HG03139 (cell line): ENCODE data around the gene KLHL13.
A peak's percentile ranks its signal among the peaks of the same experiment; 100 is the strongest.
"Not testable (repeated sequence)": the region's sequence is repeated elsewhere in the genome, so short reads cannot be mapped to it uniquely, and the experiment has no call there.

Source experiments
- ATAC-seq: cut with Tn5 transposase; IDR thresholded peaks from one replicate; pipeline ENCODE4 v1.9.1; 2021; ENCODE audit not compliant: unreplicated experiment

The KLHL13 gene

GRCh38 chrX:118088084-118088483 lies 28.5 kb downstream of the KLHL13 start:
- no peak for ATAC-seq

DNA sequence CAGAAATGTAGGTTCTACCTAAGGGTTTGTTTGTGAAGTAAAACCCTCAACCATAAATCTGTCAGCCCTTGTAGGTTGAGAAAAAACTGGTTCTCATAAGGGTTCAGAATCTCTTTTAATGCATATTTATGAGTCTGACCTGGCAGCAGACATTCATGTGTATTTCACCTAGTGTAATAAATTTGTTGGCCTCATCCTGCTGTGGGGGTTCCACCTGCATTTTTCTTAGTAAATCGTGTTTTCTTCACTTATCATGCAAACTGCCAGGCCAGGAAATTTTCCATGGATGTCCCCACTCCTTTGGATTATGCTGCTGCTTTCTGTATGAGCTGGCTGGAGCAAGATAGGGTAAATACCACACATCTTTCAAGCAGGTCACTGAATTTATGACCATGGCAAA lies 42.4 kb downstream of the KLHL13 start:
- ATAC-seq = no peak

GRCh38 chrX:118066867-118067515 lies 49.6 kb downstream of the KLHL13 start:
- no peak for ATAC-seq

DNA sequence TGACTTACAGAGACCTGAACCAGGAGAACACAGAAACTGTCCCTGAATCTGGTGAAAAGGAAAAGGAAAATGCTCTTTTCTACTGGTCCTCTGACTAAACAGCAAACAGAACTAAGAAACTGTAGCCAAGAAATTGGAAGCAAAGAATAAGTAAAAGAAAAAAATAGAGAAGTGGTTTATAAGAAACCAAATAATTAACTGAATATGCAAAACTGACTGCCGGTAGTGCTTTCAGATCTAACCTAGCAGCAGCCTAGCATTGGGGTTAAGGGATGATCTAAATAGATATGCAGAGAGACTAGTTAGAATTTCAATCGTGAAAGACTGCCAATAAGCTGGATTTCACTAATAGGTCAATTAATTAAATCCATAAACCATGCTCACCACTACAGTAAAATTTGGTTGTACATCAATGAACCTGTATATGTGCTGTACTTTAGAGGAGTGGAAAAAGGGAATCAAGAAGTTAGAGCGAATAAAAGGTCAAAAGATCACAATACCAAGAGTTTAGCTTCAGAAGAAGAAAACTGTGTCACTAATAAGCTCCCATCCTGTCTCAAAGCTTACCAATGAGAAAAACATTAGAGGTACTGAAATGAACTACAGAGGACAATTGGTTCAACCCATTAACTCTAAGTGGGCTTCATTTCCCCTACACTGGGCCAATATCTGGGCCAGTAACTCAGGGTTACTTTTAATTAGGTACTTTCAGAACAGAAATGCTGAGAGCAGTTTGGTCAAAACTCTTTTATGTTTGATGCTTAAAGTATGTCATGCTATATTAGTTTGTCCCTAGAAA lies 53.6 kb downstream of the KLHL13 start:
- ATAC-seq = peak; percentile 73

- ATAC-seq = peak; percentile 48
Measured at GRCh38 chrX:118062048-118062789, 54.4 kb downstream of the KLHL13 start.

DNA sequence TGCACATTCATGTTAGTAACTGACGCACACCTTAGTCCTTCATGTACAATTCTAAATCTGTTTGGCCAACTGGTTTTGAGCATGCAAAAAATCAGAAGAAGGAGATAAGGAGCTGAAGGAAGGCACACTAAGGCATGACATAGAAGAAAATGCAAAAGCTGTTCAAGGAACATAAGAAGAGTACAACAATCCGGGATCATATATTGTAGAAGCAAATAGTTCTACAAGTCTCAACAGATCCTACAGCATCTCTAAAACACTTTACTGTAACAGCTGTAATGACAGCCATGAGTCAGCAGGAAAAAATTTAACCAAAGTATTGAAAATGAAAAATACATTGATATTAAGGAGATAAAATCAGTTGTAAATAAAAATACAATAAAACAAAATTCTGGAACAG lies 57.7 kb downstream of the KLHL13 start:
- no peak for ATAC-seq

DNA sequence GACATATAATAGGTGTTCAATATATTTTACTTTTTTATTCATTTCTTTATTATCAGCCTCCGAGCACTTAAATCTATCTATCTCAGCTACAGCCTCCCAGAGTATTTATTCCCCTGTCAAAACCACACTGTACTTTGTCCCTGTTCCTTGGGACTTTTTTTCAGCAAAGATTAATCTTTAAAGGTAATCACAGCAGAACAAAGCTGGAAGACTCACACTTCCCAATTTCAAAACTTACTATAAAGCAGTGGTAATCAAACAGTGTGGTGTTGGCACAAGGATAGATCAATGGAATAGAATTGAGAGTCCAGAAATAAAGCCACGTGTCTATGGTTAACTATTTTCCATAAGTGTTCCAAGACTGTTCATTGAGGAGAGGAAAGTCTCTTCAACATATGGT lies 59.7 kb downstream of the KLHL13 start:
- no peak for ATAC-seq

DNA sequence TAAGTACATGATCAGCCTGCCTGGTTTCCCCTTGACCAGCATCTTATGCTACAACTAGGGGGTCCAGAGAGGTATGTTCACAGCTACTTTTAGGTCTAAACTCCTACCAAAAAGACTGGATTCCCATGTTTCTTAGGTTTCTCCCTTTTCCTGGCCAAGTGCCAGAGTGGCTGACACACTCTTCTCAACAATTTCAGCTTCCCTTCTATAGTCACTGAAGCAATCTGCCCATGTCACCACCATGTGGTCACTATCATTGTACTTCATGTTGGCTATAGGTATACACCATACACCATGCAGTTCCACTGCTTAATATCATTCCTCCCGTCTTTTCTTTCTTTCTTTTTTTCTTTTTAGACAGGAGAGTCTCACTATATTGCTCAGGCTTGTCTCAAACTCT lies 66.9 kb downstream of the KLHL13 start:
- no peak for ATAC-seq

- ATAC-seq = no peak
Measured at GRCh38 chrX:118047446-118048186, 69.0 kb downstream of the KLHL13 start.

- no peak for ATAC-seq
Measured at GRCh38 chrX:118039591-118039990, 77.0 kb downstream of the KLHL13 start.

- ATAC-seq = no peak
Measured at GRCh38 chrX:118038614-118039365, 77.8 kb downstream of the KLHL13 start.

DNA sequence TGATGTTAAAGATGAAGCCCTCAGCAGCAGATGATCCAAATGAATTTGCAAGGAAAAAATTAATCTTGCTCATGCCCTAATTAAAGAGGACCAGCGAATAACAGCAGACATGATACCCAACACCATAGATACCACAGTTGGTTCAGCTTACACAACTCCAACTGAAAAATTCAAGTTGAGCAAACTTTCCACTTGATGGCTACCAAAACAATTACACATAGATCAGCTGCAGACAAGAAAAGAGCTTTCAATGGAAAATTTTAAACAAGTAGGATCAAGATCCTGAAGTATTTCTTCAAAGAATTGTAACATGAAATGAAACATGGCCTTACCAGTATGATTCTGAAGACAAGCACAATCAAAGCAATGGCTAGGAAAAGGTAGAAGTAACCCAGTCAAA lies 90.0 kb downstream of the KLHL13 start:
- no peak for ATAC-seq

GRCh38 chrX:118025226-118025625 lies 91.4 kb downstream of the KLHL13 start:
- ATAC-seq = no peak

DNA sequence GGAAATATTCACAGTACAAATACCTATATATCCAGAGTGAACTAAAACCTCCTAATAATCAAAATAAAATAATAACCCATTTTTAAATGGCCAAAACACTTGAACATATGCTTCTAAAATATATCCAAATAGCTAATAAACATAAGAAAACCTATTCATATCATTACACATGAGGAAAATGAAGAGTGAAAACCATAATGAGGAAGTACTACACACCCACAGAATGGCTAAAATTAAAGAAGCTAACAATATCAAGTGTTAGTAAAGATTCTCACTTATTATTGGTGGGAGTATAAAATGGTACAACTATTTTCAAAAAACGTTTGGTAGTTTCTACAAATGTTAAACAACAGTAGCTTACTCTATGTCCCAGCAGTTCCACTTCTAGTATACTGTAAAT lies 92.1 kb downstream of the KLHL13 start:
- ATAC-seq = no peak

DNA sequence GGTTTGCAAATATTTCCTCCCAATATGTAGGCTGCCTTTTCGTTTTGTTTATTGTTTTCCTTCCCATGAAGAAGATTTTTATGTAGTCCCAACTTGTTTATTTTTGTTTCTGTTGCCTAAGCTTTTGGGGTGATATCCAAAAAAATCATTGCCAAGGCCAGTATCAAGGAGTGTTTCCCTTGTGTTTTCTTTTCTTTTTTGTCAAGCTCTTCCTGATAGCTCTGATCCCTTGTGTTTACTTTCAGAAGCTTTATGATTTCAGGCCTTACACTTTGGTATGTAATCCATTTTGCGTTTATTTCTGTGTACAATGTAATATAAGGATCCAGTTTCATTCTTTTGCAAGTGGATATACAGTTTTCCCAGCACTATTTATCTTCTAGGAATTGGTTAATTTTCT lies 93.9 kb downstream of the KLHL13 start:
- no peak for ATAC-seq

DNA sequence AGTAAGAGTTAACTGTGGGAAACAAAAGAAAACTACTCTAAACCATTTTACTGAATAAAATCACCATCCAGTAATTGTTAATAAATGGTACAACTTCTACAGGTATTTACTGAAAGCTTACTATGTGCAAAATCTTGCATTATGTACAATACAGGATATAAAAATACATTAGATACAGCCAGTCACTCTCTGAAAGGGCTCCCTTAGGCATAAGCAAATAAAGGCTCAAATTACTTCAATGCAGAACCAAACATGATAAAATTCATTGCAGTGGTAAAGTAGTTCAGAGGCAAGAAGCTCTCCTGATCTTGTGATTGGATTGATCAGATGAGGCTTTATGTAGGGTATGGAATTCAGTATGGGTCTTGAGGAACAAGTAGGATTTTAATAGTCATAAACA lies 100.2 kb downstream of the KLHL13 start:
- ATAC-seq = no peak

GRCh38 chrX:118002417-118002816 lies 114.2 kb downstream of the KLHL13 start:
- not testable (repeated sequence) for ATAC-seq

DNA sequence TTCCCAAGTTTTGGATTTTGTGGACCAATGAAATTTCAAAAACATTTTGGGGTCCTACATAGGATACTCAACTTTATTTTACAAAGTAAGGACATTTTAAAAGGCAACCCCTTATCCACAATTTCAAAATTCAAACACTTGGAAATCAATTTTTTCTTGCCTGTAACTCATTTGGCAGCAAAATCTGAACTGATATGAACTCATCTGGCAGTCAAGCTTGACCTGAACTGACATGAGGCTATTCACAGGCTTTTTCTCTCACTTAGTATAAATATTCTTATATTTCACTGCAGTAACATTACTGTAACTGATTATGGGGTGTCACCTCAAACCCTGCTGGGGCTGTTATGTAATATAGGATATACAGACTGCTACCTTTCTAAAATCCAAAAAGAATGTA lies 116.1 kb downstream of the KLHL13 start:
- no peak for ATAC-seq

DNA sequence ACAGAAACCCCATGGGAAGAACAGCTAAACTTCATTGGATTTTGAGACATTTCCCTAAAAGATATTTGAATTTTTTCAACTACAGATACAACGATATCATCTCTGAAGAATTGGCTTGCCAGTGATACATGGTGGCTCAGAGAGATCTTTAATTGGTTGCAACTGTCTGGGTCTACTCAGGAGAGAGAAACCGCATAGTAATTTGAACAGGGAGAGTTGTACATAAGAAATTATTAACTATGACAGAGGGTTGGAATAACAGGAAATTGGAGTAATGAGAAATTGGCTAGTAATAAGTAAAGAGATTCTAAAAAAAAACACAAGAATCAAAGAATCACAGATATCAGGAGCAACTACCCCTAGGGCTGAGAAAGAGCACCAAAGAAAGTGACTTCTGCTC lies 118.4 kb downstream of the KLHL13 start:
- no peak for ATAC-seq

DNA sequence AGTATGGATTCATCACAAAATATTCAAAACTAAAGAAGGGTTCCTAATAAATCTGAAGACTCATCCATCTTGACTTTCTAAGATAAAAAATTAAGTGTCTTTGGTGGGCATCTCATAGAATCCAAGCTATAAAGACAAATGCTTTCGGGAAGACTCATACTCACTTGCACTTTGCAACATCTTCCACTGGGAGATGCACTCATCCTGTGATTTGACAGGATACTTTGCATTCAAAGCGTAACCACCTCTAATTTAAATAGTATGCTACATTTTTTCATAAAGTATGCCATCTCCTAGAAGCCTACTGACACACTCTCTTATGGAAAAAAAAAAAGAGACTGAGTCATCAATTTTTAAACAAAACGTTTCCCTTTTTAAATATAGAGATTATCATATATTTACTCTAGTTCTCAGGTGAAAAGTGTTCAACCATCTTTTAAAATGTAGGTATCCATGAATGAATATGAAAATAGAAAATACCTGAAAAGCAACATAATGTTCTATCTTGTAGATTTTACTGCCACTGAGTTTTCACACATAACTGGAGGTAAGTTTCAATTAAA lies 119.6 kb downstream of the KLHL13 start:
- no peak for ATAC-seq
